Measurements from ENCODE around the gene PIP4K2A. TPM values are rescaled to one million over a fixed set of nuclear protein-coding genes. Genes with fewer than 3 reads are reported as not detected.

The PIP4K2A gene
- total and polyA plus RNA-seq, 2 donors (not counting 3 experiments of a cell fraction or from before 2014, with no cell fraction given) = 11.8 to 32.6 TPM

GRCh38 chr10:22761569-22762220 is 47.3 kb upstream of the PIP4K2A start:
- no peak overlapping the region for H3K4me2 ChIP-seq (ENCODE audit: insufficient read depth, low read length)
- no peak for FAIRE-seq
- no peaks in the 10 kb centered on the region for H3K9me1 ChIP-seq (replicated peaks; ENCODE audit: control insufficient read depth, extremely low read depth, insufficient read depth, low read length)
- intact Hi-C loops (cut with micrococcal nuclease) = no loop called here
- dilution Hi-C loops (cut with MboI; ENCODE audit: extremely low pct_ligation_motif_present, low sequenced_read_pairs) = no loop called here
- no peaks in the 10 kb centered on the region for H3K4me1 ChIP-seq (ENCODE audit: control insufficient read depth, extremely low read depth, insufficient read depth, low read length)
- H3K4me3 ChIP-seq (replicated peaks in 1 of 3; ENCODE audit: insufficient read depth in 1 of 3, low read depth in 1 of 3, low read length in 3 of 3) = no peak overlapping the region
- no peaks in the 10 kb centered on the region for H3K9me3 ChIP-seq (replicated peaks; ENCODE audit: control insufficient read depth, insufficient read depth, low read length)
- peaks cover 0 to 6% of the 10 kb centered on the region in 2 experiments for H3K27me3 ChIP-seq (ENCODE audit: control insufficient read depth in 2 of 2, insufficient read depth in 2 of 2, low read length in 2 of 2)
- H4K20me1 ChIP-seq (replicated peaks; ENCODE audit: control insufficient read depth, extremely low read depth, insufficient read depth, low read length) = no peaks in the 10 kb centered on the region
- TF ChIP-seq POLR2AphosphoS5 (IDR thresholded peaks at IDR 0.05; ENCODE audit: insufficient read depth, low read depth, low read length) = no peak
- TF ChIP-seq JUN (IDR thresholded peaks at IDR 0.05; ENCODE audit: borderline replicate concordance, insufficient read depth, insufficient read length, low read depth) = no peak
- POLR2A ChIA-PET = no interaction called here
- H3K36me3 ChIP-seq (ENCODE audit: control insufficient read depth in 2 of 2, extremely low read depth in 1 of 2, insufficient read depth in 2 of 2, low read length in 2 of 2) = no peaks in the 10 kb centered on the region
- H3K9ac ChIP-seq (replicated peaks; ENCODE audit: extremely low read depth, insufficient read depth, low read length) = no peak overlapping the region
- H3K79me2 ChIP-seq (ENCODE audit: control insufficient read depth, insufficient read depth, low read length) = no peaks in the 10 kb centered on the region
- no TSS peak for BruUV-seq (replicated peaks)
- DNase-seq (ENCODE audit: low read depth, low spot score) = no peak
- no peak overlapping the region for H3K27ac ChIP-seq (ENCODE audit: insufficient read depth, low read depth, low read length)
- CTCF ChIA-PET = interaction anchor here (1.5 kb wide), 1 partner anchor 13 kb away, joined by 3 read pairs; no protein-coding TSS in a partner anchor
- no peak overlapping the region for H2AFZ ChIP-seq (ENCODE audit: low read depth, low read length)

GRCh38 chr10:22760025-22760424 is 45.6 kb upstream of the PIP4K2A start:
- POLR2A ChIA-PET = no interaction called here
- no TSS peak for BruUV-seq (replicated peaks)
- intact Hi-C loops (cut with micrococcal nuclease) = no loop called here

More at GRCh38 chr10:22760025-22760424, 45.6 kb upstream of the PIP4K2A start:
- peaks cover 0 to 6% of the 10 kb centered on the region in 2 experiments for H3K27me3 ChIP-seq (ENCODE audit: control insufficient read depth in 2 of 2, insufficient read depth in 2 of 2, low read length in 2 of 2)
- H3K4me1 ChIP-seq (ENCODE audit: control insufficient read depth, extremely low read depth, insufficient read depth, low read length) = no peaks in the 10 kb centered on the region
- dilution Hi-C loops (cut with MboI; ENCODE audit: extremely low pct_ligation_motif_present, low sequenced_read_pairs) = no loop called here
- FAIRE-seq (no peak), DNase-seq (ENCODE audit: low read depth, low spot score) (no peak)
- H3K4me3 ChIP-seq (replicated peaks in 1 of 3; ENCODE audit: insufficient read depth in 1 of 3, low read depth in 1 of 3, low read length in 3 of 3) = no peak overlapping the region
- no peak overlapping the region for H2AFZ ChIP-seq (ENCODE audit: low read depth, low read length)
- CTCF ChIA-PET = interaction anchor here (1.0 kb wide), 1 partner anchor 18 kb away, joined by 3 read pairs; no protein-coding TSS in a partner anchor
- no peaks in the 10 kb centered on the region for H3K9me1 ChIP-seq (replicated peaks; ENCODE audit: control insufficient read depth, extremely low read depth, insufficient read depth, low read length)
- TF ChIP-seq MYC (IDR thresholded peaks at IDR 0.05; ENCODE audit: low read depth, low read length) (no peak), EZH2 (IDR thresholded peaks at IDR 0.05; ENCODE audit: borderline replicate concordance, low read depth, low read length, severe bottlenecking) (no peak), POLR2A (IDR thresholded peaks at IDR 0.05; ENCODE audit: low read depth, low read length) (no peak)
- TF ChIP-seq, protein P1, sequence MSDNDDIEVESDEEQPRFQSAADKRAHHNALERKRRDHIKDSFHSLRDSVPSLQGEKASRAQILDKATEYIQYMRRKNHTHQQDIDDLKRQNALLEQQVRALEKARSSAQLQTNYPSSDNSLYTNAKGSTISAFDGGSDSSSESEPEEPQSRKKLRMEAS (IDR thresholded peaks at IDR 0.05; ENCODE audit: insufficient read depth, insufficient read length) = no peak
- H3K9ac ChIP-seq (replicated peaks; ENCODE audit: extremely low read depth, insufficient read depth, low read length) = no peak overlapping the region
- H3K36me3 ChIP-seq (ENCODE audit: control insufficient read depth in 2 of 2, extremely low read depth in 1 of 2, insufficient read depth in 2 of 2, low read length in 2 of 2) = no peaks in the 10 kb centered on the region
- no peaks in the 10 kb centered on the region for H3K79me2 ChIP-seq (ENCODE audit: control insufficient read depth, insufficient read depth, low read length)
- no peaks in the 10 kb centered on the region for H3K9me3 ChIP-seq (replicated peaks; ENCODE audit: control insufficient read depth, insufficient read depth, low read length)
- H3K27ac ChIP-seq (ENCODE audit: insufficient read depth, low read depth, low read length) = no peak overlapping the region
- H3K4me2 ChIP-seq (ENCODE audit: insufficient read depth, low read length) = no peak overlapping the region
- no peaks in the 10 kb centered on the region for H4K20me1 ChIP-seq (replicated peaks; ENCODE audit: control insufficient read depth, extremely low read depth, insufficient read depth, low read length)
